Stimulated activated CD4-positive, alpha-beta T cell treated with anti-CD3 and anti-CD28 coated beads, Interleukin-15, amount 100 ng/mL, for 1 hour (primary cell): ENCODE measurements around the gene LRP2.

Source experiments
- DNase-seq, 2 donors: peaks; one replicate each; pipeline ENCODE4 v3.0.0-alpha.2; 2020; ENCODE audit warnings: low read depth in 1 of 2, low spot score in 1 of 2

Gene LRP2

GRCh38 chr2:169247211-169247610 is 115.1 kb downstream of the LRP2 start:
- DNase-seq: no peak

- DNase-seq: no peak
These were observed 121.9 kb downstream of the LRP2 start for GRCh38 chr2:169240405-169240804.

DNA sequence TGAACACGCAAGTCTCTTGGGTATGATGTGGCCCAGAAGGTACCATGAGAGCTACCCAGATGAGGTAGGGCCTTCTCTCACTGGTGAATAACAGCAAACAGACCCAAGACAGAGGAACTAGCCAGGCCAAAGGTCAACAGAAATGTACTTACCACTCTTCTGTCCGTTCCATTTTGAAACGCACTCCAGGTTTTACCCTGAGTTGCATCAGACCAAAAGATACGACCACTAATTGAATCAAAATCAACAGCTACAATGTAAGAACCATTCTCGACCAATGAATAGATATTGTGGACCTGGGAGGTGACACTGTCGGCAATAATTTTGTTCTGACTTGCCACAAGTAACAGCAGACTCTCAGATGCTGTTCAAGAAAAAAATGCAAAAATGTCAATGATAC is 124.4 kb downstream of the LRP2 start:
- DNase-seq: no peak

- no peak for DNase-seq
These were observed 125.0 kb downstream of the LRP2 start for GRCh38 chr2:169237286-169237685.

GRCh38 chr2:169232551-169233154 is 129.7 kb downstream of the LRP2 start:
- no peak for DNase-seq

- no peak for DNase-seq
These were observed 132.1 kb downstream of the LRP2 start for GRCh38 chr2:169230204-169230603.

DNA sequence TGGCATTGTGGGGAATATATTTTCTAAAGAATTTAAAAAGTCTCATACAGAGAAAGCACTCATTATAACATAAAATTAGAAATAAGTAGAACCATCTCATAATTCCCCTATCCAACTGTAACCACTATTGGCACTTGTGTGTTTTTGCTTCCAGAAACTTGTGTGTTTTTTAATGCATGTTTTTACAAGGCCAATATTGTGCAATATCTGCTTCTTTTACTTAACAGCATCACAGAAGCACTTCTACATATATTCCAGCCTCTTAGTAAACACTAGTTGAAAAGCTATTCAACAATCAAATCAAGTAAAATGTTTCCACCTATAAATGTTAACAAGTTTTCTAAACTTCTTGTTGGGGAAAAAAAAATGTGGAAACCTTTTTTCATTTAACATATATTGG is 132.7 kb downstream of the LRP2 start:
- DNase-seq: no peak

DNA sequence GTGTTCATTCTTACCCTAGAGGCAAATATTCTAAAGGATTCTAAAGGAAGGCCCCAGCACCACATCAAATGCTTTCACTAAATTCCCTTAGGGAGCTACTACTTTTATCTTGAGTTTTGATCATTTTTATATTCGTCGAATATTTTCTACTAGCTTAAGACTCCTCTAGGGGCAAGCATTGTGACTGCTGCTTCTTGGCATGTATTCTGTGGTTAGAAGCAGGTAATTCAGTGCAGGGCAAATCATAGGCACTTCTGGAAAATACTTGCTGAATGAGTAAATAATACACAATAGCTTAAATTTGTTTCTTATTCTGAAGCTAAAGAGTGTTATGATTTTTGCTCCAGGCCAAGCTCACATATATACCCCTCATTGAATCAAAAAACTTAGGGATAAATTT is 136.4 kb downstream of the LRP2 start:
- DNase-seq: no peak

DNA sequence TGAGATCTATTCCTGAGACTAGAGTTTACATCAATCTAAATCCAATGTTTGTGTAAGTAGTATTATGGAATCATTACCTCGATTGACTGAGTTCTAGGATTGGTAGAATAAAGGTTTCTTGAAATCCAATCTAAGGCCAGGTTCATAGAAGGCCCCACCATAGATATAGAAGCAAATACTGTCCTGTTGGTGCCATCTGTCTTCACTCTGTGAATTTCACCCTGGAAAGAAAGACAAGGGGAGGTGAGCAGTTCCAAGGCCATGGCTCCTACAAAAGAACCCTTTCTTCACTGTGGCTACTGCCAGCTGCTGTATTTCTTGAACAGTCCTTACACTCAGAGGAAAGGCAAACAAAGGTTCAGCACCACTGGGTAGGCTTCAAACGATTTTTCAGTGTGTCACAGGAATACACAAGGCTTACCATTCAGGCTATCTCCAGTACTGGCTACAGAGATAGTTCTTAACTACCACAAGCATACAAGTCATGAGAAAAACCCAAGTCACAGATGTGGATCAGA is 137.0 kb downstream of the LRP2 start:
- DNase-seq: no peak

DNA sequence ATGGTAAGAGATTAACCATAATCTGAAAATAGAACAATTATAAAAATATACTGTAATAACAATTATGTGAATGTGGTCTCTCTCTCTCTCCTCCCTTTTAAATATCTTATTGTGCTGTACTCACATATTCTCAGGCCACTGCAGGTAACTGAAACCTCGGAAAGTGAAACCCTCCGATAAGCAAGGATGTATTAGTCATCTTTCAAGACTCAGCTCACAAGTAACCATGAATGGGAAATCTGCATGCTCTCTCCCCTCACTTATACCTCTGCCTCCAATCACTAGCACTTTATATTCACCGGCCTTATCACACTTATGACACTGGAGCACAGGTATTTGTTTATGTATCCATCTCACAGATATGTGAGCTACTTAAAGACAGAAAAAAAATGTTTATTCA is 139.7 kb downstream of the LRP2 start:
- no peak for DNase-seq

DNA sequence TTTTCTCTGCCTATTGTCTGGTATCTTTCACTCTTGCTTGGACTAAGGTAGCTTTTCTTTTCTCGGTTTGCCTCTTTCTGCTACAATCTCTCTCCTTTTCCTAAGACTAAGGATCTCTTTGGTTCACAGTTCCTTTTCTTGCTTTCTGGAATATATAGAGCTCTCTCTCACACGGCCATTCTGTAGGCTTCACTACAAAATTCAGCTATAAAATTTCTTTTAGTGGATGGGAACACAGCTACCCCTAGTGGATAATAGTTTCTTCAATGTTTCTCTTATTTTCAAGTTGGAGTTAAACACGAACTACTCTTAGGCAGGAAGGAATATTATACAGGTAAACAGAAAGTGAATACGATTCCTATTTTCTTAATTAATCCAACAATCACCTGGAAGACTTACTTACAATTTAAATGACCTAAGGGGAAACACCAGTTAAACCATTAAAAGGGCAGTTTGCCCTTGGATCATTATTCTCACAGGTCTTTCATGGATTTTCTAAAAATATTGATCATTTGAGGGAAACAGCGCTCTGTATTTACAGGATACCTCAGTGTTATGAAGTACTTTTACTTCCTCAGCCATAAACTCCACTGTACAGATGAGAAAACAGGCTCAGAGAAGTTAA is 140.5 kb downstream of the LRP2 start:
- DNase-seq: no peak

- no peak for DNase-seq
These were observed 151.4 kb downstream of the LRP2 start for GRCh38 chr2:169210917-169211316.

DNA sequence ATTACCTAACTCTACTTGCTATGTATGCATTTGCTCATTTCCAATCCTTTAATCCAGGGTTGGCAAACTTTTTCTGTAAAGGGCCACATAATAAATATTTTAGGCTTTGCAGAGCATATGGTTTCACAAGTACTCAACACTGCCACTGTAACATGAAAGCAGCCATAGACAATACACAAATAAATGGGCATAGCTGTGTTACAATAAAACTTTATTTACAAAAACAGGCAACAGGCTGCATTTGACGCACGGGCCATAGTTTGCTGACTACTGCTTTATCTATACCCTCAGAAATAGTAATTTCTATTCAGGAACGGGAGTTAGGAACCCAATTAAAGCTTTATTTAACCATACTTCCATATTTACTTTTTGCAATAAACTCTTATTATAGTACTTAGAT is 154.3 kb downstream of the LRP2 start:
- DNase-seq: no peak

- DNase-seq: no peak
These were observed 157.2 kb downstream of the LRP2 start for GRCh38 chr2:169205176-169205575.

DNA sequence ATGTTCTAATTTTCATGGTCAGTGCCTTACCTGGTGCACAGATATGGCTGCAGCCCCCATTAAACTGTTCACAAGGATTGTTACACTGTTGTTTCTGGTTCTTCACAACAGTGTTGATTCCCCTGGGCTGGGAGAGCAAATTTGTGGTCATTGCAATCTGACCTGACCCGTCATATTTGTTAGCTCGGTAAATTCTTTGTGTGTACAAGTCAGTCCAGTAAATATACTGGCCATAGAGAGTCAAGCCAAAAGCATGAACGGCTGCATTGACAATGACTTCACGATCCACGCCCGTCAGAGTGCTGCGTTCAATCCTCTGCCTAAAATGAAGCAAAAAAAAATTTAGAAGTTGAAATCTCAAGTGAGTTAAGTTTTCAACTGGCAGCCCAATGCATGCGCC is 158.4 kb downstream of the LRP2 start:
- no peak for DNase-seq

DNA sequence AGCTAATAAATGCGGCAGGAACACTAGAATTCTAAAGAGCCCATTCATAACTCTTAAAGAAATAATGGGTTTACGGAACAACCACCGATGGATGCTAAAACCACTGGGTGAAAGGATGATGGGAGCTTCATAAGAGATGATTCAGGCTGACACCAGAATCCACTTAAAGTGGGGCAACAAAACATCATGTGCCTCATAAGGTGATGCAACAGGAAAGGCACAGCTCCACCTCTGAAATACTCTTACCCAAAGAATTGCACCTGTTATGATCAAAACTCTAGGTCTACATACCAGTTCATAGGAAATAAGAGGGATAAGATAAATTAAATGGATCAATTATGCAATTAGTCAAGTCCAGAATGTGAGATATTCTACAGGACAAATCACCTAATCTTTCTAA is 161.6 kb downstream of the LRP2 start:
- no peak for DNase-seq

DNA sequence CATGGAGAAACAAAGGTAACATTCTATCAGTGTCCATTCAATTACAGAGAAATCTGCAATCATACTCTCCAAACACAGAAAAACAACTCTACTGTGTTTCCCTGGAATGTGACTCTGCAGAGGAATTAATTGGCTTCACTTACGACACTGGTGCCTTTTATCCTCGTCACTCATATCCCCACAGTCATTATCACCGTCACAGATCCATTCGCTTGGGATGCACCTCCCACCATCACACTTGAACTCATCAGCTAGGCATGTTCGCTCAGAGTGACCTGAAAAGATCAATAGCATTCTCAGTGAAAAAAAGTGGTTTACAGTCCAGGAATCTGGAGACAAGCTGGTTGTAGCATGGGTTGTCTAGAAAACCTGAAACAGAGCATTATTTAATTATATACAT is 168.7 kb downstream of the LRP2 start:
- no peak for DNase-seq

DNA sequence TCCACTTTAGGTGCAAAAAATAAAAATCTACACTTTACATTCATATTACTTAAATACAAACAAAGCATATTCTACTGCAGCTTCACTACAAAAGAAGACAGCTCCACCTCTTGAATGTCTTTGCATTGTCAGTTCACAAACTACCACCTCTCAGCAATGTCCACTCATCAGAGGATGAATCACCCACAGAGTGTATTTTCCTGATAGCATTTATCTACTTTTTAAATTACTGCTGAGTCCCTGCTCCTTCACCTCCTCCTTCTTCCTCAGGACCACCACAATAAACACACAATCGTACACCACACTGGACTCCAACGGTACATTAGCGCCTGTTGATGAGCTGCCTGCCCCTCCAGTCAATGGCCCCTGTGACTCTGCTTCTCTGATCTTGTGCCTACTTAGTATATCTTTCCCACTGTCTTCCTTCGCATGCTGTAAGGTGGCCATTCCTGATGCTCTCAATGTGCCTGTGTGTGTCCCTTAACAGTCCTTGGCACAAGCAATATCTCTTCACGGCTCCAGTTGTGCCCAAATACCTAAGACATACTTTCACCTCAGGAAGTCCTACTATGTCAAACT is 172.0 kb downstream of the LRP2 start:
- no peak for DNase-seq

DNA sequence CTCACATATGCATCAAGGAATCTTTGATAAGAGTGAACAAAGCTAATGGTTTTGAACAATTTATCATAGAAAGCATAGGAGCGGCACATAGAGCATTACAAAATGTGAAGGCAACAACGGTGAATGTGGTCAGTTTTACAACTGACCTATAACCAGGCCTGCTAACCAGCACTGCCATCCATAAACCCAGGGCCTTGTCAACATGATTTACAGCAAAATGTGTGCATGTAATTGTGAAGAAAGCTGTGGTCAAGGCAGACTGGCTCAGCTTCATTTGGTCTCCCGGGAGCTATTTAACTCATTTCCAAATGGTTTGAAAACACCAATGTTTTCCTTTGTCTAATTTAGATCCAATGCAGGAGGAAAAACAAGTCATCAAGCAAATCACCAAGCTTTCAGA is 173.2 kb downstream of the LRP2 start:
- no peak for DNase-seq

GRCh38 chr2:169185711-169186110 is 176.6 kb downstream of the LRP2 start:
- DNase-seq: no peak

DNA sequence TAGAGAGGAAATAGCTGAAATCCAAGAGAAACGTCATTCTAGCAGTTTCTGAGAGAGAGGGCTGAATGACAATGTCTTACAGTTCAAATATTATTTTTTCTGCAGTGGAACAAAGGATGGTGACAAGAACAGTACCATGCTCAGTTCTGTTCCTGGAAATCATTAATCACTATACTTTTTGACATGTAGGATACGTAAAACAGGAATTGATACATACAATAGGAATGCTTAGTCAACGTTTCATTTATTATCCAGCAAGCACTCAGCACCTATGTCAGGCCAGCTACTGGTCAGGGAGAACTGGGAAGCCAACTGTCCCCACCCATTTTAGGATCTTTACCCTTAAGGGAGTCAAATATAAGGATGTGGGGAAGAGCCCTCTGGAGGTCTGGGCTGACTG is 178.3 kb downstream of the LRP2 start:
- no peak for DNase-seq

DNA sequence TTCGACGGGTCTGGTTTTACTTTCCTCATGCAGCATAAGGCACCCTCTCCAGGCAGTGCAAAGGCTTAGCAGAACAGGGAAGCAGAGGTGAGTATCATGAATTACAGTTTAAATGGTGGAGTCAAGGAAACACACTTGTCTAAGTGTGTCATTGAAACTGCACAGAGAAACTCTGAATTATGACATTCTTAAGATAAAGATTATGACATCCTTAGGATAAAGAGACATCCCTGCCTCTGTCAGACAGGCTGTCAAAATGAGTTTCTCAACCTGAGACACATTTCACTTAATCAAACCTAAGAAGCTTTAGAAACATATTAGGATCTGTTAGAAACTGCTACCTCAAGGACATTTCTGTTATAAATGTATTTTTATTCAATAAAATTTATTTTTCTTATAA is 179.8 kb downstream of the LRP2 start:
- no peak for DNase-seq
